Measurements from ENCODE around the gene SH2D3C. TPM values are rescaled to one million over a fixed set of nuclear protein-coding genes. Genes with fewer than 3 reads are reported as not detected.
A peak's percentile ranks its signal among the peaks of the same experiment; 100 is the strongest.

Gene SH2D3C
- total and polyA plus RNA-seq, 9 of the 15 experiments (the other 6 are each of a cell fraction or from before 2014, with no cell fraction given): 0.03 to 1.2 (median 0.22) TPM; not detected in 1

GRCh38 chr9:127776195-127776923 lies 2.1 kb downstream of the SH2D3C start (continued):
- TF ChIP-seq MTA1 (IDR thresholded peaks at IDR 0.05; ENCODE audit: borderline replicate concordance): no peak
- TF ChIP-seq RBM14 (IDR thresholded peaks at IDR 0.05; ENCODE audit: borderline replicate concordance, insufficient read depth, low read depth, low read length): no peak
- no peak for TF ChIP-seq ARID3B (CRISPR knock-in tag; IDR thresholded peaks at IDR 0.05; ENCODE audit: borderline replicate concordance)
- no peak for TF ChIP-seq HDAC2 (IDR thresholded peaks at IDR 0.05)
- no peak for TF ChIP-seq TCF7 (IDR thresholded peaks at IDR 0.05; ENCODE audit: borderline replicate concordance)
- peak; percentile 55 for TF ChIP-seq ZFX (CRISPR knock-in tag; IDR thresholded peaks at IDR 0.05)
- TF ChIP-seq KDM2B (CRISPR knock-in tag; IDR thresholded peaks at IDR 0.05): no peak
- TF ChIP-seq ZNF436 (CRISPR knock-in tag; IDR thresholded peaks at IDR 0.05): no peak
- 0 out of 2 replicates have a peak, but pooled peaks have one; percentile 15 for TF ChIP-seq STAG1 (CRISPR knock-in tag; IDR thresholded peaks at IDR 0.05; ENCODE audit: borderline replicate concordance)
- TF ChIP-seq GABPB1 (CRISPR knock-in tag; IDR thresholded peaks at IDR 0.05): peak; percentile 21; the same call in 1 of the 2 replicates
- TF ChIP-seq MLX (CRISPR knock-in tag; conservative IDR thresholded peaks at IDR 0.05): no peak
- TF ChIP-seq ZNF23 (CRISPR knock-in tag; IDR thresholded peaks at IDR 0.05): no peak
- no peak for TF ChIP-seq KLF16 (IDR thresholded peaks at IDR 0.05)
- TF ChIP-seq POLR3A (IDR thresholded peaks at IDR 0.05; ENCODE audit: borderline replicate concordance, extremely low read depth, insufficient read depth, insufficient read length): no peak
- TF ChIP-seq ZNF77 (CRISPR knock-in tag; IDR thresholded peaks at IDR 0.05): no peak
- TF ChIP-seq RFX7 (CRISPR knock-in tag; IDR thresholded peaks at IDR 0.05): no peak
- no peak for TF ChIP-seq HDAC3 (IDR thresholded peaks at IDR 0.05; ENCODE audit: borderline replicate concordance, partially characterized antibody)
- TF ChIP-seq ZNF140 (CRISPR knock-in tag; IDR thresholded peaks at IDR 0.05): no peak
- no peak for TF ChIP-seq NFE2L1 (tag; IDR thresholded peaks at IDR 0.05; ENCODE audit: borderline replicate concordance, low read depth)
- no peak for TF ChIP-seq GMEB1 (CRISPR knock-in tag; IDR thresholded peaks at IDR 0.05)
- no peak; the same call in 1 of the 2 replicates for TF ChIP-seq CBX1 (IDR thresholded peaks at IDR 0.05; ENCODE audit: low read depth)
- TF ChIP-seq HCFC1 (IDR thresholded peaks at IDR 0.05; ENCODE audit: low read depth, low read length): no peak
- no peak for TF ChIP-seq DEAF1 (CRISPR knock-in tag; IDR thresholded peaks at IDR 0.05)

Data from K562 (cell line).